ENCODE results near the gene BACH2.

GRCh38 chr6:90209527-90209926, 87.1 kb downstream of the BACH2 start:
- no peak for TF ChIP-seq CTCF (IDR thresholded peaks at IDR 0.05 in 2 of 3, conservative IDR thresholded peaks at IDR 0.05 in 1 of 3; ENCODE audit: insufficient read depth in 2 of 3, low read depth in 1 of 3, low read length in 3 of 3)
- no peak for TF ChIP-seq ZFP36 (IDR thresholded peaks at IDR 0.05; ENCODE audit: low read depth, low read length, partially characterized antibody)
- TF ChIP-seq TAL1 (IDR thresholded peaks at IDR 0.05), result no peak
- TF ChIP-seq ZNF408 (CRISPR knock-in tag; IDR thresholded peaks at IDR 0.05; ENCODE audit: low read depth), result no peak

All from K562 (cell line).